HFFc6 (cell line): ENCODE measurements around the gene ABHD1. TPM values are rescaled to one million over a fixed set of nuclear protein-coding genes. Genes with fewer than 3 reads are reported as not detected.
"Not testable (repeated sequence)": the region's sequence is repeated elsewhere in the genome, so short reads cannot be mapped to it uniquely, and the experiment has no call there.

Source experiments
- DNase-seq: peaks from one replicate; pipeline ENCODE4 v3.0.0-alpha.2; 2018
- H3K27ac Mint-ChIP-seq: 2 replicates; pipeline ENCODE4 v1.8.0; 2020; ENCODE audit warnings: mild to moderate bottlenecking, mixed read lengths
- H3K27me3 Mint-ChIP-seq: 2 replicates; pipeline ENCODE4 v1.8.0; 2021; ENCODE audit warnings: mild to moderate bottlenecking, moderate library complexity, mixed read lengths; ENCODE audit not compliant: insufficient read depth
- H3K36me3 Mint-ChIP-seq: 2 replicates; pipeline ENCODE4 v1.8.0; 2021; ENCODE audit warnings: low read depth, mixed read lengths
- H3K4me1 Mint-ChIP-seq: 2 replicates; pipeline ENCODE4 v1.8.0; 2020; ENCODE audit warnings: low read depth, mixed read lengths
- H3K4me3 Mint-ChIP-seq: 2 replicates; pipeline ENCODE4 v1.8.0; 2020; ENCODE audit warnings: mild to moderate bottlenecking, moderate library complexity, mixed read lengths
- H3K9me3 Mint-ChIP-seq: 2 replicates; pipeline ENCODE4 v1.8.0; 2020; ENCODE audit warnings: mild to moderate bottlenecking, mixed read lengths
- long read RNA-seq: library from polyadenylated mRNA; unstranded; transcript quantifications from one replicate; pipeline ENCODE4 v2.0.0, GENCODE V29; 2019
- total RNA-seq, 6 experiments: library from RNA; stranded (reverse); fragmentation: NEBNext Ultra II Directional; extraction: Animal tissue kit (Norgen Biotek cat#: 25700); gene quantifications; 2 replicates in 1 of 6; 3 replicates in 5 of 6; pipeline ENCODE4 v1.2.3, GENCODE V29; 2021
- TF ChIP-seq, protein P1 (sequence below): fragments of 200-600 bp; sonication (generic); IDR thresholded peaks from 2 replicates; pipeline ENCODE4 v1.5.0; 2021; ENCODE audit warnings: antibody characterized with exemption, mild to moderate bottlenecking

ABHD1 gene
- total RNA-seq: not detected
- long read RNA-seq: 0 reads

DNA sequence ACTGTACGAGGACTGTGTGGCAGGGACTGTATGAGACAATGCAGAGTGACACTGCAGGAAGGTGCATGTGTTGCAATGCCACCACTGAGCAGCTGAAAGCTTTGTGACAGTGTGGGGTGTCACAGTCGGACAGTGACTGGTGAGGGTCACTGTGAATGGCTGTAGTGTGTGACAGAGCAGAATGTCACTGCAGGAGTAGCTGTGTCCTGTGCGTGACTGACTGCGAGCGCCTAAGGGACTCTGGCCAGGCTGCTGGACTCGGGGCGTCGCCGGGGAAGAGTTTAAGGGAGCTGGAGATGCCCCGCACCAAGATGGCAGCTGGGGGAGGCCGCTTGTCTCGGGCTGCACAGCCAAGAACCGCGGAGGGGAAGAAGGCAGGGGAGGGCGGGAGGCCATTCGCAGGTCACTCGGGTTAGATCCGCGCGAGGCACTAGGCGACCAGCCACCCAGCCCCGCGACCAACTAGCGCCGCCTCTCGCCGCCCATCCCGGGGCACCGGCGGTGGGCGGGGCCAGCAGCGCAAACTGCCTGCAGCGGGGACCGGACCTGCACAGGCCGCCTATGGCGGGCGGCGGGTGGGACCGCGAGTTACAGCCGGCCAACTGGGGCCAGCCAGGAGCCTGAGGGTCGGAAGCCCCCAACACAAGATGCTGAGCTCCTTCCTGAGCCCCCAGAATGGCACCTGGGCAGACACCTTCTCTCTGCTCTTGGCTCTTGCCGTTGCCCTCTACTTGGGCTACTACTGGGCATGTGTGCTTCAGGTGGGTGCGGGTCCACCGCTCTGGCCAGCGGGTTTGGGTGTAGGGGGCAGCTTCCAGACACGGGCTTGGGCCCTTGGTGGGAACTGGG lies at the start of gene ABHD1:
Gene ABHD1 (plus strand): TSS at position 514 of the 849 bp plus-strand sequence. CDS start 134 bp downstream, at position 648.
- Mint-ChIP-seq H3K9me3 (no peaks in the 10 kb centered on the region), H3K27ac (no peak within 1 kb of the TSS), H3K27me3 (peaks cover 50% of the 10 kb centered on the region), H3K4me1 (no peaks in the 10 kb centered on the region), H3K36me3 (no peaks in the 10 kb centered on the region), H3K4me3 (peak within 1 kb of the TSS; percentile 79)
- DNase-seq: no peak
- TF ChIP-seq, protein P1, sequence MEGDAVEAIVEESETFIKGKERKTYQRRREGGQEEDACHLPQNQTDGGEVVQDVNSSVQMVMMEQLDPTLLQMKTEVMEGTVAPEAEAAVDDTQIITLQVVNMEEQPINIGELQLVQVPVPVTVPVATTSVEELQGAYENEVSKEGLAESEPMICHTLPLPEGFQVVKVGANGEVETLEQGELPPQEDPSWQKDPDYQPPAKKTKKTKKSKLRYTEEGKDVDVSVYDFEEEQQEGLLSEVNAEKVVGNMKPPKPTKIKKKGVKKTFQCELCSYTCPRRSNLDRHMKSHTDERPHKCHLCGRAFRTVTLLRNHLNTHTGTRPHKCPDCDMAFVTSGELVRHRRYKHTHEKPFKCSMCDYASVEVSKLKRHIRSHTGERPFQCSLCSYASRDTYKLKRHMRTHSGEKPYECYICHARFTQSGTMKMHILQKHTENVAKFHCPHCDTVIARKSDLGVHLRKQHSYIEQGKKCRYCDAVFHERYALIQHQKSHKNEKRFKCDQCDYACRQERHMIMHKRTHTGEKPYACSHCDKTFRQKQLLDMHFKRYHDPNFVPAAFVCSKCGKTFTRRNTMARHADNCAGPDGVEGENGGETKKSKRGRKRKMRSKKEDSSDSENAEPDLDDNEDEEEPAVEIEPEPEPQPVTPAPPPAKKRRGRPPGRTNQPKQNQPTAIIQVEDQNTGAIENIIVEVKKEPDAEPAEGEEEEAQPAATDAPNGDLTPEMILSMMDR: no peak

DNA sequence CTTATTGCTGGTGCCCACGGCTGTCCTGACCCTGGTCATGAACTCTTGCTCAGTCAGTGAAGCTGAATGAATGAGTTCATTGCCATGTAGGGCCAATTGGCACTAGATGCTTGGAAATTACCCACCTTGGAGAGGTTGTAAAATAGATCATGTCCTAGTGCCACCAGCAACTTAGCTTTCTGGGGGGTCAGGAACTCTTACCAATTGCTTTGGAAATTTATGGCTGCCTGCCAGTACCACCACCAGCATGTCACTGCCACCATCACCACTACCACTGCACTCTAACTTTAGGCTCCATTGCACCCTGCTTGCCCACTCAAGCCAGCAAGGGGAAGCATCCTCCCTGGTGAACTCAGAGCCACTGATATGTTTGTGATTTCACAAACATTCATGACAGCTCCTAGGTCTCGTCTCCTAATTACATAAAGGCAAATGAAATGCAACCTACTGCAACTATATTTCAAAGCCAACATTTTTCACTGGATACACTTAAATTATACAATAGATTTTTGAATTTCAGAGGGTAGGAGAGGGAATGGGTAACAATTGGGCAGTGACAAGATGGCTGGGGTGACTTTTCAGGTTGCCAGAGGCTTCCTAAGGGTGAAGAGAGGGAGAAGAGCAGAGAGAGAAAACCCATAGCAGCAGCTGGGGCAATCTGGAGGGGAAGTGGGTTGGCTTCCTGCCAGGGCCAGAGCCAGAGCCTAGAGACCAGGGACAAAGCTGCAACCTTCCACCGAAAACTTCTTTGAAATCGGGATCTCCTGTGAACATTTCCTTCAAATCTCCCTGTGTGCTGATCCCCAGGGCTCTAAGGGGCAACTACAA lies 48.7 kb upstream of the ABHD1 start:
- TF ChIP-seq, protein P1: no peak
- peaks cover 2% of the 10 kb centered on the region; the same call in 1 of the 2 replicates for H3K27me3 Mint-ChIP-seq
- peaks cover 62% of the 10 kb centered on the region for H3K4me1 Mint-ChIP-seq
- no peaks in the 10 kb centered on the region for H3K9me3 Mint-ChIP-seq
- H3K4me3 Mint-ChIP-seq: no peak overlapping the region
- H3K36me3 Mint-ChIP-seq: peaks cover 13% of the 10 kb centered on the region
- H3K27ac Mint-ChIP-seq: no peak overlapping the region
- no peak for DNase-seq

DNA sequence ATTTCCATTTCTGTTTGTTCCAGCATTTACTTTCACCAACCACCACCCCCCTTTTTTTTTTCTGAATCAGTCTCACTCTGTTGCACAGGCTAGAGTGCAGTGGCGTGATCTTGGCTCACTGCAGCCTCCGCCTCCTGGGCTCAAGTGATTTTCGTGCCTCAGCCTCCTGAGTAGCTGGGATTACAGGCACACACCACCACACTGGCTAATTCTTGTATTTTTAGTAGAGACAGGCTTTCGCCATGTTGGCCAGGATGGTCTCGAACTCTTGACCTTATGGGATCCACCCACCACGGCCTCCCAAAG lies 48.1 kb upstream of the ABHD1 start:
- H3K27ac Mint-ChIP-seq, H3K4me3 Mint-ChIP-seq, H3K9me3 Mint-ChIP-seq, DNase-seq, H3K27me3 Mint-ChIP-seq: not testable (repeated sequence)
- Mint-ChIP-seq H3K36me3 (peaks cover 12% of the 10 kb centered on the region), H3K4me1 (peaks cover 62% of the 10 kb centered on the region)

DNA sequence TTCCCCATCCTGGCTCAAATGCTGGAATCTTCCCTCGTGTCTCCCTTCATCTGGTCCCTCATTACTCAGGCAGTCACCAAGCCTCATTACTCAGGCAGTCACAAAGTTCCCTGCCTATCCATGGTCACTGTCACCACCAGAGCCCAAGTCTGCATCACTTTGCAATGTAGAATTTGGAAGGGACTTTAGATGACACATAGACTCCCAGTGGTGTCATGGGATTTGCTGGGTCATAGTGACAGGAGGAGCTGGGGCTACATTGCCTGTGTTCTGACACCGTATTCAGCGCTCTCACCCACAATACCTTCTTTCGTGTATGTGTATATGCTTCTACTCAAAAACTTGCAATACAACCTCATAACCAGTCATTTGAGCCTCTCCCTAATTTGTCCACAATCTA lies 47.3 kb upstream of the ABHD1 start:
- DNase-seq: no peak
- Mint-ChIP-seq H3K9me3 (no peaks in the 10 kb centered on the region), H3K36me3 (peaks cover 9% of the 10 kb centered on the region; the same call in 1 of the 2 replicates), H3K27me3 (peaks cover 2% of the 10 kb centered on the region; the same call in 1 of the 2 replicates), H3K4me3 (no peak overlapping the region), H3K27ac (no peak overlapping the region), H3K4me1 (peaks cover 66% of the 10 kb centered on the region)
- TF ChIP-seq, protein P1: no peak

DNA sequence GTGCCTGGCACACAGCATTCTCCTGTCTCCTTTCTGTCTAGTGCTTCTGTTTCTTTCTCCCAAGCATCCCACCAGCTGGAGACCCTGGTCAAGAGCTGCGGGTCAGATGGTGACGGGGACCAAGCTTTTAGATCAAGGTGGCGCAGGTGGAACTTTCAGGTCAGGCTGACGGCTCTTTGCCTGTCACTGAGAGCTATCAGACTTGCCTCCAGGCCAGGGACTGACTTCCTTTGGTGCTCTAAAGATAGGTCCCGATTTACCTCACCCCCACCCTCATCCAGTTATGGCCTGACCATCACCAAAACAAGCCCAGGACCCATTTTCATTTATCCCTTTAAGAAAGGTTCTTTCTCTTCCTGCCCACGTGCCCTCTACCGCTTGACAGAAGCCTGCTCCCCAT lies 46.4 kb upstream of the ABHD1 start:
- Mint-ChIP-seq H3K27ac (peak overlapping the region; percentile 96), H3K4me3 (no peak overlapping the region; the same call in 1 of the 2 replicates), H3K9me3 (no peaks in the 10 kb centered on the region), H3K36me3 (peaks cover 12% of the 10 kb centered on the region; the same call in 1 of the 2 replicates), H3K4me1 (peaks cover 67% of the 10 kb centered on the region), H3K27me3 (peaks cover 2% of the 10 kb centered on the region; the same call in 1 of the 2 replicates)
- TF ChIP-seq, protein P1: no peak
- DNase-seq: no peak
